Esophagus squamous epithelium (tissue), 5 donors: ENCODE data around the gene TUBG2. TPM values are rescaled to one million over a fixed set of nuclear protein-coding genes. Genes with fewer than 3 reads are reported as not detected.

Experiments used
- DNase-seq: peaks from one replicate; lab custom pipeline; 2025; lab: John Stamatoyannopoulos, UW
- H3K27ac ChIP-seq, 4 donors: fragments of 200-600 bp; sonication (generic); one replicate each; pipeline ENCODE4 v1.5.1; 2016 to 2019; ENCODE audit warnings: mild to moderate bottlenecking in 1 of 4
- H3K27me3 ChIP-seq, 4 donors: fragments of 200-600 bp; sonication (generic); 1 replicate in 3 of 4; 2 replicates in 1 of 4; pipeline versions ENCODE4 v1.5.1 to v1.6.0; 2017 to 2021; ENCODE audit warnings: antibody characterized with exemption in 1 of 4
- H3K36me3 ChIP-seq, 3 donors: fragments of 200-600 bp; sonication (generic); one replicate each; pipeline ENCODE4 v1.5.1; 2016 to 2019
- H3K4me1 ChIP-seq, 3 donors: fragments of 200-600 bp; sonication (generic); one replicate each; pipeline ENCODE4 v1.5.1; 2017 to 2019
- H3K4me3 ChIP-seq, 4 donors: fragments of 200-600 bp; sonication (generic); 1 replicate in 3 of 4; 2 replicates in 1 of 4; pipeline ENCODE4 v1.5.1; 2016 to 2019; ENCODE audit warnings: mild to moderate bottlenecking in 2 of 4, moderate library complexity in 1 of 4
- H3K9me3 ChIP-seq, 3 donors: fragments of 200-600 bp; sonication (generic); one replicate each; pipeline ENCODE4 v1.5.1; 2016 to 2019
- CTCF ChIP-seq, 6 experiments: fragments of 450-650 bp in 4 of 6; fragments of 200-600 bp in 2 of 6; sonication (generic) in 2 of 6; IDR thresholded peaks; one replicate each; pipeline ENCODE4 v1.5.1; 2016 to 2019; ENCODE audit warnings: antibody characterized with exemption in 6 of 6, mild to moderate bottlenecking in 4 of 6, moderate library complexity in 4 of 6
- POLR2A ChIP-seq, 4 donors: fragments of 450-650 bp; IDR thresholded peaks; one replicate each; pipeline ENCODE4 v1.6.1; 2017; ENCODE audit warnings: antibody characterized with exemption in 4 of 4, mild to moderate bottlenecking in 4 of 4, moderate library complexity in 3 of 4
- WGBS, 2 donors: methylation state at CpG; one replicate each; pipeline ENCODE4 v1.1.5; 2018; 5-methylcytosine and 5-hydroxymethylcytosine counted together
- intact Hi-C: fragments of 100-400 bp; cut with DNase I; formaldehyde crosslinking; loops from one replicate; pipeline ENCODE4 v1.15.0; 2022
- small RNA-seq, 4 donors: library from RNA; depleted of rRNA; stranded (forward); fragments of <200 nt; gene quantifications; one replicate each; pipeline ENCODE3, GENCODE V24; 2016
- total RNA-seq, 4 donors: library from RNA; depleted of rRNA; stranded (reverse); fragments of >200 nt; gene quantifications; one replicate each; pipeline ENCODE4 v1.1.0, GENCODE V29; 2016
- donor health status: DM: yes; HTN: yes; CAD: no.

The TUBG2 gene
- total RNA-seq, 4 donors from 2014 or later, result 7.1 to 14.5 (median 8.8) TPM

DNA sequence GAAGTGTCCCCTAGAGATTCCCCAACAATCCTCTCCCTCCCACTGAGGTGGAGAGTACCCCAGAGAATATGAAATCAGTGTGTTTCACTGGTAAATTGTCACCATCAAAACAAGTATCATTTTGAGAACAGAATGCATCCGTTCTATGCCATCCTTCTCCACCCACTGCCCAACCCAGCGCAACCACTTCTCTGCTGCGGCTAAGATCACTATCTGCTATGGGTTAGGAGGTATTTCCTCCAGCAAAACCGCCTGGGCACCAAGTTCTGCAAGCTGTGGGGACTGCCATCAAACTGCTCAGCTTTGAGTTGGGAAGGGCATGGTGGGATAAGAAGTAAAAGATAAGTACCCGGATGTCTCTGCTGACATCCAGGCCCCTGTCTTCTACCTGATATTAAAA lies 47.6 kb downstream of the TUBG2 start:
- H3K36me3 ChIP-seq, result peaks cover 53 to 100% (median 93%) of the 10 kb centered on the region in 3 donors
- DNase-seq, result no peak
- H3K27me3 ChIP-seq, result no peaks in the 10 kb centered on the region
- TF ChIP-seq CTCF (IDR thresholded peaks at IDR 0.05) (no peak), POLR2A (IDR thresholded peaks at IDR 0.05) (no peak)
- no peak overlapping the region for H3K27ac ChIP-seq
- no peak overlapping the region for H3K4me3 ChIP-seq
- H3K9me3 ChIP-seq, result no peaks in the 10 kb centered on the region
- intact Hi-C loops, result no loop called here
- 58 to 75% methylated on average over 5 of the region's 5 CpGs for WGBS, 2 donors
- no peaks in the 10 kb centered on the region for H3K4me1 ChIP-seq

- no peak for DNase-seq
- H3K27ac ChIP-seq, result no peak overlapping the region
- H3K36me3 ChIP-seq, result peaks cover 56 to 100% (median 91%) of the 10 kb centered on the region in 3 donors
- no peaks in the 10 kb centered on the region for H3K9me3 ChIP-seq
- H3K4me1 ChIP-seq, result no peaks in the 10 kb centered on the region
- no peaks in the 10 kb centered on the region for H3K27me3 ChIP-seq
- no peak overlapping the region for H3K4me3 ChIP-seq
- 93 to 100% methylated on average over 2 to 3 of the region's 3 CpGs for WGBS, 2 donors
- intact Hi-C loops, result no loop called here
- TF ChIP-seq POLR2A (IDR thresholded peaks at IDR 0.05) (no peak), CTCF (IDR thresholded peaks at IDR 0.05) (no peak)
These were observed 49.5 kb downstream of the TUBG2 start for GRCh38 chr17:42708588-42708987.

GRCh38 chr17:42709561-42709960 lies 50.5 kb downstream of the TUBG2 start:
- intact Hi-C loops, result no loop called here
- no peak for DNase-seq
- 43 to 75% methylated on average over 1 to 2 of the region's 2 CpGs for WGBS, 2 donors
- TF ChIP-seq POLR2A (IDR thresholded peaks at IDR 0.05) (no peak), CTCF (IDR thresholded peaks at IDR 0.05) (no peak)
- H3K36me3 ChIP-seq, result peaks cover 48 to 99% (median 81%) of the 10 kb centered on the region in 3 donors
- H3K4me3 ChIP-seq, result no peak overlapping the region
- H3K27me3 ChIP-seq, result no peaks in the 10 kb centered on the region
- no peak overlapping the region for H3K27ac ChIP-seq
- H3K9me3 ChIP-seq, result no peaks in the 10 kb centered on the region
- H3K4me1 ChIP-seq, result no peaks in the 10 kb centered on the region

Small RNA genes within 50 kb of the gene (small RNA-seq; reads per million reads assigned to genes)
- 0 reads per million in 4 donors for gene MIR6780A

Other genes with a start within 250 kb of the TUBG2 start
- 100 to 1,000 TPM in 2 of 4 donors, 10 to 100 TPM in 2; 67.8 to 210 (median 113) TPM for gene CAVIN1, start 236.0 kb upstream of the TUBG2 start, total RNA-seq
- 10 to 100 TPM; 35.9 to 62.7 (median 47.5) TPM for gene ATP6V0A1, start 200.4 kb upstream of the TUBG2 start, total RNA-seq
- 10 to 100 TPM; 19.2 to 39.0 (median 26.5) TPM for gene NAGLU, start 123.0 kb upstream of the TUBG2 start, total RNA-seq
- 10 to 100 TPM in 1 of 4 donors, 1 to 10 TPM in 3; 3.0 to 11.8 (median 6.6) TPM for gene HSD17B1, start 106.4 kb upstream of the TUBG2 start, total RNA-seq
- 10 to 100 TPM; 34.1 to 52.2 (median 46.5) TPM for gene COASY, start 97.1 kb upstream of the TUBG2 start, total RNA-seq
- 10 to 100 TPM; 34.0 to 47.9 (median 39.9) TPM for gene MLX, start 92.2 kb upstream of the TUBG2 start, total RNA-seq
- gene PSMC3IP, start 81.6 kb upstream of the TUBG2 start, total RNA-seq, result 1 to 10 TPM in 3 of 4 donors, under 1 TPM in 1; 0.61 to 4.8 (median 2.8) TPM
- 10 to 100 TPM; 35.7 to 59.6 (median 53.0) TPM for gene RETREG3, start 49.9 kb upstream of the TUBG2 start, total RNA-seq
- 10 to 100 TPM; 22.3 to 61.9 (median 46.5) TPM for gene TUBG1, start 49.6 kb upstream of the TUBG2 start, total RNA-seq
- 10 to 100 TPM; 41.0 to 55.8 (median 55.1) TPM for gene PLEKHH3, start 17.7 kb downstream of the TUBG2 start, total RNA-seq
- under 1 TPM in 1 of 4 donors, not detected in 3; 0.76 TPM for gene CCR10, start 22.6 kb downstream of the TUBG2 start, total RNA-seq
- gene CNTNAP1, start 23.2 kb downstream of the TUBG2 start, total RNA-seq, result under 1 TPM; 0.15 to 0.88 (median 0.43) TPM
- gene EZH1, start 85.8 kb downstream of the TUBG2 start, total RNA-seq, result 10 to 100 TPM; 13.4 to 49.2 (median 22.0) TPM
- gene RAMP2, start 101.9 kb downstream of the TUBG2 start, total RNA-seq, result 10 to 100 TPM in 2 of 4 donors, 1 to 10 TPM in 1, not detected in 1; 4.7 to 23.3 (median 11.8) TPM
- 10 to 100 TPM; 78.6 to 93.6 (median 83.0) TPM for gene VPS25, start 114.2 kb downstream of the TUBG2 start, total RNA-seq
- gene WNK4, start 121.3 kb downstream of the TUBG2 start, total RNA-seq, result 10 to 100 TPM in 1 of 4 donors, 1 to 10 TPM in 1, under 1 TPM in 2; 0.40 to 14.7 (median 3.9) TPM
- 100 to 1,000 TPM in 1 of 4 donors, 10 to 100 TPM in 3; 76.4 to 101 (median 94.8) TPM for gene COA3, start 139.4 kb downstream of the TUBG2 start, total RNA-seq
- gene CNTD1, start 139.6 kb downstream of the TUBG2 start, total RNA-seq, result not detected
- 100 to 1,000 TPM in 1 of 4 donors, 10 to 100 TPM in 3; 81.5 to 100 (median 84.5) TPM for gene BECN1, start 165.0 kb downstream of the TUBG2 start, total RNA-seq
- gene PSME3, start 174.1 kb downstream of the TUBG2 start, total RNA-seq, result 100 to 1,000 TPM in 1 of 4 donors, 10 to 100 TPM in 3; 91.0 to 121 (median 93.7) TPM
- gene AOC2, start 185.3 kb downstream of the TUBG2 start, total RNA-seq, result 1 to 10 TPM in 2 of 4 donors, under 1 TPM in 2; 0.61 to 2.1 (median 1.2) TPM
- 10 to 100 TPM in 1 of 4 donors, 1 to 10 TPM in 3; 3.3 to 24.0 (median 6.6) TPM for gene AOC3, start 191.9 kb downstream of the TUBG2 start, total RNA-seq
- not detected for gene G6PC1, start 241.5 kb downstream of the TUBG2 start, total RNA-seq